ENCODE data around the gene FRMD4A. TPM values are rescaled to one million over a fixed set of nuclear protein-coding genes. Genes with fewer than 3 reads are reported as not detected.

Gene FRMD4A
- total RNA-seq, 1 experiment from 2014 or later, result 63.4 TPM

GRCh38 chr10:13892001-13892491 is 438.7 kb downstream of the FRMD4A start:
- in situ Hi-C loops (cut with HindIII; ENCODE audit: low sequenced_read_pairs), result no loop called here
- no peak for DNase-seq (ENCODE audit: low spot score)

GRCh38 chr10:13891128-13892000 is 439.4 kb downstream of the FRMD4A start:
- DNase-seq (ENCODE audit: low spot score), result no peak
- in situ Hi-C loops (cut with HindIII; ENCODE audit: low sequenced_read_pairs), result no loop called here

GRCh38 chr10:13890233-13891127 is 440.2 kb downstream of the FRMD4A start:
- in situ Hi-C loops (cut with HindIII; ENCODE audit: low sequenced_read_pairs), result no loop called here
- DNase-seq (ENCODE audit: low spot score), result peak; percentile 71

- DNase-seq (ENCODE audit: low spot score), result no peak
- in situ Hi-C loops (cut with HindIII; ENCODE audit: low sequenced_read_pairs), result no loop called here
Observed at GRCh38 chr10:13887761-13888160, 443.0 kb downstream of the FRMD4A start.

- DNase-seq (ENCODE audit: low spot score), result peak; percentile 20
- in situ Hi-C loops (cut with HindIII; ENCODE audit: low sequenced_read_pairs), result no loop called here
Observed at GRCh38 chr10:13885238-13885990, 445.3 kb downstream of the FRMD4A start.

GRCh38 chr10:13883636-13884444 is 446.9 kb downstream of the FRMD4A start:
- no peak for DNase-seq (ENCODE audit: low spot score)
- in situ Hi-C loops (cut with HindIII; ENCODE audit: low sequenced_read_pairs), result no loop called here

GRCh38 chr10:13882119-13882711 is 448.5 kb downstream of the FRMD4A start:
- in situ Hi-C loops (cut with HindIII; ENCODE audit: low sequenced_read_pairs), result no loop called here
- peak; percentile 27 for DNase-seq (ENCODE audit: low spot score)

GRCh38 chr10:13880760-13881159 is 450.0 kb downstream of the FRMD4A start:
- DNase-seq (ENCODE audit: low spot score), result no peak
- in situ Hi-C loops (cut with HindIII; ENCODE audit: low sequenced_read_pairs), result no loop called here

- DNase-seq (ENCODE audit: low spot score), result peak; percentile 21
- in situ Hi-C loops (cut with HindIII; ENCODE audit: low sequenced_read_pairs), result no loop called here
Observed at GRCh38 chr10:13877154-13877909, 453.4 kb downstream of the FRMD4A start.

GRCh38 chr10:13873196-13873595 is 457.5 kb downstream of the FRMD4A start:
- in situ Hi-C loops (cut with HindIII; ENCODE audit: low sequenced_read_pairs), result no loop called here

GRCh38 chr10:13872411-13872810 is 458.3 kb downstream of the FRMD4A start:
- no peak for DNase-seq (ENCODE audit: low spot score)

More at GRCh38 chr10:13873196-13873595, 457.5 kb downstream of the FRMD4A start:
- no peak for DNase-seq (ENCODE audit: low spot score)

GRCh38 chr10:13871776-13872175 is 458.9 kb downstream of the FRMD4A start:
- no peak for DNase-seq (ENCODE audit: low spot score)
- in situ Hi-C loops (cut with HindIII; ENCODE audit: low sequenced_read_pairs), result no loop called here

More at GRCh38 chr10:13872411-13872810, 458.3 kb downstream of the FRMD4A start:
- in situ Hi-C loops (cut with HindIII; ENCODE audit: low sequenced_read_pairs), result no loop called here

- no peak for DNase-seq (ENCODE audit: low spot score)
- in situ Hi-C loops (cut with HindIII; ENCODE audit: low sequenced_read_pairs), result no loop called here
Observed at GRCh38 chr10:13871011-13871410, 459.7 kb downstream of the FRMD4A start.

GRCh38 chr10:13869295-13869664 is 461.4 kb downstream of the FRMD4A start:
- in situ Hi-C loops (cut with HindIII; ENCODE audit: low sequenced_read_pairs), result no loop called here
- no peak for DNase-seq (ENCODE audit: low spot score)

GRCh38 chr10:13868528-13869294 is 462.0 kb downstream of the FRMD4A start:
- in situ Hi-C loops (cut with HindIII; ENCODE audit: low sequenced_read_pairs), result no loop called here
- no peak for DNase-seq (ENCODE audit: low spot score)

- in situ Hi-C loops (cut with HindIII; ENCODE audit: low sequenced_read_pairs), result no loop called here
- DNase-seq (ENCODE audit: low spot score), result no peak
Observed at GRCh38 chr10:13867822-13868221, 462.9 kb downstream of the FRMD4A start.

All from G401 (cell line).